Type B pancreatic cell (in vitro differentiated cells): ENCODE results near the gene GNA12. TPM values are rescaled to one million over a fixed set of nuclear protein-coding genes. Genes with fewer than 3 reads are reported as not detected.

ENCODE experiments used
- DNase-seq: peaks from one replicate; pipeline ENCODE4 v3.0.0; 2021; ENCODE audit warnings: mixed read lengths; ENCODE audit not compliant: unreplicated experiment; ENCODE audit errors: extremely low spot score
- H3K27ac Mint-ChIP-seq: 2 replicates; pipeline ENCODE4 v1.8.0; 2021; ENCODE audit warnings: mild to moderate bottlenecking, mixed read lengths
- H3K27me3 Mint-ChIP-seq: 2 replicates; pipeline ENCODE4 v1.8.0; 2021; ENCODE audit warnings: mixed read lengths
- H3K36me3 Mint-ChIP-seq: 2 replicates; pipeline ENCODE4 v1.8.0; 2021; ENCODE audit warnings: mixed read lengths
- H3K4me1 Mint-ChIP-seq: one replicate; pipeline ENCODE4 v1.8.0; 2021; ENCODE audit warnings: mixed read lengths; ENCODE audit not compliant: unreplicated experiment
- H3K4me3 Mint-ChIP-seq: 2 replicates; pipeline ENCODE4 v1.8.0; 2021; ENCODE audit warnings: mild to moderate bottlenecking, mixed read lengths
- H3K9me3 Mint-ChIP-seq: 2 replicates; pipeline ENCODE4 v1.8.0; 2021; ENCODE audit warnings: mixed read lengths
- CTCF ChIP-seq: fragments of 200-600 bp; sonication (generic); conservative IDR thresholded peaks from 2 replicates; pipeline ENCODE4 v1.5.0; 2021; ENCODE audit warnings: antibody characterized with exemption, mild to moderate bottlenecking
- total RNA-seq: library from RNA; stranded (reverse); gene quantifications from 2 replicates; pipeline ENCODE4 v1.2.1, GENCODE V29; 2021; ENCODE audit warnings: low replicate concordance

GNA12 gene
- total RNA-seq, 1 donor from 2014 or later: 46.2 TPM

GRCh38 chr7:2688409-2689342 is 155.4 kb downstream of the GNA12 start:
- TF ChIP-seq CTCF: no peak
- no peak for DNase-seq
- Mint-ChIP-seq H3K36me3 (no peaks in the 10 kb centered on the region), H3K9me3 (no peaks in the 10 kb centered on the region), H3K4me1 (peaks cover 7% of the 10 kb centered on the region), H3K4me3 (peak overlapping the region; percentile 81), H3K27ac (peak overlapping the region; percentile 36), H3K27me3 (peaks cover 42% of the 10 kb centered on the region)

- Mint-ChIP-seq H3K4me1 (peaks cover 7% of the 10 kb centered on the region), H3K9me3 (no peaks in the 10 kb centered on the region), H3K4me3 (peak within 1 kb of the TSS; percentile 81), H3K36me3 (no peaks in the 10 kb centered on the region), H3K27ac (peak within 1 kb of the TSS; percentile 36), H3K27me3 (peaks cover 42% of the 10 kb centered on the region)
- no peak for DNase-seq
- TF ChIP-seq CTCF: no peak
Measured at GRCh38 chr7:2687881-2688318, 156.2 kb downstream of the GNA12 start, which contains the start of gene AMZ1. AMZ1 (plus strand) TSS chr7:2688202; CDS start chr7:2700452, 12,250 bp downstream.

GRCh38 chr7:2687338-2687869 is 156.7 kb downstream of the GNA12 start:
- H3K36me3 Mint-ChIP-seq: no peaks in the 10 kb centered on the region
- H3K9me3 Mint-ChIP-seq: no peaks in the 10 kb centered on the region
- TF ChIP-seq CTCF: no peak
- H3K27ac Mint-ChIP-seq: no peak overlapping the region
- peaks cover 42% of the 10 kb centered on the region for H3K27me3 Mint-ChIP-seq
- peaks cover 7% of the 10 kb centered on the region for H3K4me1 Mint-ChIP-seq
- DNase-seq: no peak
- no peak overlapping the region for H3K4me3 Mint-ChIP-seq

- no peak for DNase-seq
- no peak for TF ChIP-seq CTCF
- H3K27me3 Mint-ChIP-seq: peaks cover 39% of the 10 kb centered on the region
- H3K4me1 Mint-ChIP-seq: peaks cover 7% of the 10 kb centered on the region
- H3K36me3 Mint-ChIP-seq: no peaks in the 10 kb centered on the region
- peak overlapping the region; percentile 51 for H3K4me3 Mint-ChIP-seq
- no peaks in the 10 kb centered on the region for H3K9me3 Mint-ChIP-seq
- H3K27ac Mint-ChIP-seq: no peak overlapping the region
Measured at GRCh38 chr7:2686101-2686500, 158.0 kb downstream of the GNA12 start.

GRCh38 chr7:2684501-2684900 is 159.6 kb downstream of the GNA12 start:
- Mint-ChIP-seq H3K27ac (no peak overlapping the region), H3K4me1 (peaks cover 7% of the 10 kb centered on the region), H3K27me3 (peaks cover 25% of the 10 kb centered on the region), H3K36me3 (no peaks in the 10 kb centered on the region), H3K4me3 (no peak overlapping the region), H3K9me3 (no peaks in the 10 kb centered on the region)
- no peak for DNase-seq
- no peak for TF ChIP-seq CTCF
